SK-N-MC (cell line): ENCODE results near the gene VTA1.

Experiments
- EZH2 ChIP-seq: fragments of 200-600 bp; sonication (generic); IDR thresholded peaks from one replicate; pipeline ENCODE4 v1.6.1; 2017; ENCODE audit warnings: antibody characterized with exemption
- POLR2AphosphoS5 ChIP-seq: IDR thresholded peaks from 2 replicates; pipeline ENCODE4 v1.6.1; 2012; ENCODE audit warnings: mild to moderate bottlenecking, low read depth, low read length, borderline replicate concordance

DNA sequence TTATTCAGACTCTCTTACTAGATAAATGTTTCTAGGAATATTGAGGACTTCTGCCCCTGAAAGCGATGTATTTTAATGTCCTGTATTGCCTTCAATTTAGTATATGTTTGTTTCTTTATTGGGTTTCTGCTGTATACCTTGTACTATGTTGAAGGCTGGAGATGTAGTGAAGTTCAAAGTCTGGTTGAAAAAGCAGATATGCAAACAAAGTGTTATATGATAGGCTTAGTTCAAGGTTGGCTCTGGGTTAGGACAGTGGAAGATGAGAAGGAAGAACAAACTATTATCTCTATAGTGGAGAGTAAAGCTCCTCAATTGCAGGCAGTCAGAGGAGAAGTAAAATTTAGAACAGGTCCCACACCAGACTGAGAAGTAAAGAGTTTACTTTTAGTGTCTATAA, 118.4 kb downstream of the VTA1 start:
- TF ChIP-seq EZH2 (no peak), POLR2AphosphoS5 (no peak)
